ENCODE measurements around the gene LNX2.

The LNX2 gene

DNA sequence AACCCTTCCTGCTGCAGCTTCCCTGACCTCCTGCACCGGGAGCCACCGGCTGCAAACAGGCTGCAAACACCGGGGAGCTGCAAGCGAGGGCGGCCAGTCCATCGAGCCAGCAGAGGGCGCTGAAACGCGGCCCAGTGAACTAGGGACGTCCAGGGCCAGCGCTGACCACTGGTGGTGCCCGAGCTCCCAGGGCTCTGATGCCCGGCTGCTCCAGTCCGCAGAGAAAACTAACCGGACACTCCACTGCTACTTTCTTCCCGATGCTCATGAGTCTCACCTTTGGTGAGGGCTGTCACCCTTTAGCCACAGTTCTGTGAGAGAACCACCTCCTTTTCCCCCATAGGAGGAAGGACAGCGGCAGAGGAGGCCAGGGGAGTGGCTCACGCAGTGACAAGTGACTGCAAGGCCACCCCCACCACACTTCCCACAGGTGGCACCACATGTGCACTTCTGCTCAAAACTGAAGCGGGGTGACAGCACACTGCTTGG, 87.1 kb downstream of the LNX2 start:
- DNase-seq (ENCODE audit: extremely low read depth, low read depth) = no peak
- TF ChIP-seq, protein P1, sequence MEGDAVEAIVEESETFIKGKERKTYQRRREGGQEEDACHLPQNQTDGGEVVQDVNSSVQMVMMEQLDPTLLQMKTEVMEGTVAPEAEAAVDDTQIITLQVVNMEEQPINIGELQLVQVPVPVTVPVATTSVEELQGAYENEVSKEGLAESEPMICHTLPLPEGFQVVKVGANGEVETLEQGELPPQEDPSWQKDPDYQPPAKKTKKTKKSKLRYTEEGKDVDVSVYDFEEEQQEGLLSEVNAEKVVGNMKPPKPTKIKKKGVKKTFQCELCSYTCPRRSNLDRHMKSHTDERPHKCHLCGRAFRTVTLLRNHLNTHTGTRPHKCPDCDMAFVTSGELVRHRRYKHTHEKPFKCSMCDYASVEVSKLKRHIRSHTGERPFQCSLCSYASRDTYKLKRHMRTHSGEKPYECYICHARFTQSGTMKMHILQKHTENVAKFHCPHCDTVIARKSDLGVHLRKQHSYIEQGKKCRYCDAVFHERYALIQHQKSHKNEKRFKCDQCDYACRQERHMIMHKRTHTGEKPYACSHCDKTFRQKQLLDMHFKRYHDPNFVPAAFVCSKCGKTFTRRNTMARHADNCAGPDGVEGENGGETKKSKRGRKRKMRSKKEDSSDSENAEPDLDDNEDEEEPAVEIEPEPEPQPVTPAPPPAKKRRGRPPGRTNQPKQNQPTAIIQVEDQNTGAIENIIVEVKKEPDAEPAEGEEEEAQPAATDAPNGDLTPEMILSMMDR (IDR thresholded peaks at IDR 0.05; ENCODE audit: low read depth, low read length, missing control alignments) = peak; percentile 92
- H3K4me3 ChIP-seq (replicated peaks; ENCODE audit: low read depth, low read length) = no peak overlapping the region

DNA sequence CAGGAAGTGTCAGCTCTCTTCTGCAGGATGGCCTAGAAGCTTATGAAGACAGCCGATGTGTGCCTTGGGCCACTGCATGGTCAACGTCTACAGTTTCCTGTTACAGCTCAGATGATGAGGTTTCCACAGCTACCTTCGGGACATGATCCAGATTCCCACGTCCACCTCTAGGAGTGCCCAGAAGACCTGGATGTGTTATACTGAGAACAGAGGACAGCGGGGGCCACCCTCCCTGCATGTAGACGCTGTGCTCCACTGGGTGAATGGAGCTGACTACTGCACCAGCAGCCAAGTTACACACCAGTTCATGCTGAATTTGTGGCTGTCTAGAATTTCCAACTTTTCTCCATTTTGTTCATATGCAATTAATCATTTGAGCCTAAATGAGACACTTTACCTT, 91.4 kb downstream of the LNX2 start:
- H3K4me3 ChIP-seq (replicated peaks; ENCODE audit: low read depth, low read length) = no peak overlapping the region
- DNase-seq (ENCODE audit: extremely low read depth, low read depth) = no peak
- TF ChIP-seq, protein P1 (IDR thresholded peaks at IDR 0.05; ENCODE audit: low read depth, low read length, missing control alignments) = no peak

DNA sequence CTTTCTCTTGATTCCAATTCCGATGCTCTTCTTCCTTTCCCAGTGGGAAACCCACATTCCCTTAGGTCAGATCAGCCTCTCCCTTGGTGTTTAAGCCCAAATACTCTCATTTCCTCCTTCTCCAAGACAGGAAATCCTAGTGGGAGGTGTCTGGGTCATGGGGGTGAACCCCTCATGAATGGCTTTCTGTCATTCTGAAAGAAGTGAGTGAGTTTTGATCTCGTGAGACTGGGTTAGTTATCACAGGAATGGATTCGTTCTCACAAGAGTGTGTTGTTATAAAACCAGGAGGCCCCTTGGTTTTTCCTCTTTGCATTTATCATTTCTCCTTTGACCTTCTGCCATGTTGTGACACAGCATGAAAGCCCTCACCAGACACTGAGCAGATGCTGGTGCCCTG, 93.8 kb downstream of the LNX2 start:
- TF ChIP-seq, protein P1 (IDR thresholded peaks at IDR 0.05; ENCODE audit: low read depth, low read length, missing control alignments) = no peak

DNA sequence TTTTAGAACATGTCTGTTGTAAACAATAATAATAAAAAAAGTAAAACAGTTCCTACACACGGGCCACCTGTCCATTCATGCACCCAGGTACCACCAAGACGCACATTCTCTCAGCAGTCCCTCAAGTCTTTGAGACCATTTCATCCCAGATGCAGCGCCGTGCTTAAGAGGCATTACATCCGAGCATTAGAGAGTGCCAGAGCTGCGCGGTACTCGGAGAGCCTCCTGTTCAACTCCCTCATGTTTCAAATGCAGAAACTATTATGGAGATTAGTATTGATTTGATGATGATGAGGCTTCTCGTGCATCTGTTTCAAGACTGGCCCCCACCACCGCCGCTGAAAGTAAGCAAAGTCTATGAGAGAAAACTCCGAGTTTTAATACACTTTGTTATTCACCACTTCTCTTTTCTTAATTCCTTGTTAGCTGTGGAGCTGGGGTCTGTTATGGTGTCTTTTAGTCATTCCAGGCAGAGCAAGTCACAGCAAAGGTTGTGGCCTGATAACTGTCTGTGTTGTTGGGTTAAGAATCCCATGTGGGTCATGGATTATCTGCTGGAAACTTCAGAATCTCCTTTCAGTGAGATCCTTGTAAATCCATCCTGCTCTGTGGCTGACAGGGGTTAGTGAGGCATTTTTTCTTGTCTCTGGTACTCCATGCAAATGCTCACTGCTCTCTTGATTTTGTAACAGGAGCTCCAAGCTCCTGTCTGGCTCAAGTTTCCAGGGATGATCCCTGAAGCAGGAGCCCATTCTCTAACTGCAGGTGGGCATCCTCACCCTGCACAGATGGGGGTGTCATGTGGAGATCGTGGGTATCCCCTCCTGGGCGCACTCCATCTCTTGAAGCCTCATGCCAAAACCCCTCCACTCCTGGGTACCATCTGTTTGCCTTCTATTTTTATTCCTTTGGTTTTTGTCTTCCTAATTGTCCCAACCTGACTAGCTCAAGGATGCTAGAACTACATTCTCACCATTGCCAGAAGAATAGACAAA, 95.1 kb downstream of the LNX2 start:
- TF ChIP-seq, protein P1 (IDR thresholded peaks at IDR 0.05; ENCODE audit: low read depth, low read length, missing control alignments) = no peak
- DNase-seq (ENCODE audit: extremely low read depth, low read depth) = no peak
- H3K4me3 ChIP-seq (replicated peaks; ENCODE audit: low read depth, low read length) = no peak overlapping the region

More for the DNA sequence above, 93.8 kb downstream of the LNX2 start:
- no peak overlapping the region for H3K4me3 ChIP-seq (replicated peaks; ENCODE audit: low read depth, low read length)
- DNase-seq (ENCODE audit: extremely low read depth, low read depth) = no peak

DNA sequence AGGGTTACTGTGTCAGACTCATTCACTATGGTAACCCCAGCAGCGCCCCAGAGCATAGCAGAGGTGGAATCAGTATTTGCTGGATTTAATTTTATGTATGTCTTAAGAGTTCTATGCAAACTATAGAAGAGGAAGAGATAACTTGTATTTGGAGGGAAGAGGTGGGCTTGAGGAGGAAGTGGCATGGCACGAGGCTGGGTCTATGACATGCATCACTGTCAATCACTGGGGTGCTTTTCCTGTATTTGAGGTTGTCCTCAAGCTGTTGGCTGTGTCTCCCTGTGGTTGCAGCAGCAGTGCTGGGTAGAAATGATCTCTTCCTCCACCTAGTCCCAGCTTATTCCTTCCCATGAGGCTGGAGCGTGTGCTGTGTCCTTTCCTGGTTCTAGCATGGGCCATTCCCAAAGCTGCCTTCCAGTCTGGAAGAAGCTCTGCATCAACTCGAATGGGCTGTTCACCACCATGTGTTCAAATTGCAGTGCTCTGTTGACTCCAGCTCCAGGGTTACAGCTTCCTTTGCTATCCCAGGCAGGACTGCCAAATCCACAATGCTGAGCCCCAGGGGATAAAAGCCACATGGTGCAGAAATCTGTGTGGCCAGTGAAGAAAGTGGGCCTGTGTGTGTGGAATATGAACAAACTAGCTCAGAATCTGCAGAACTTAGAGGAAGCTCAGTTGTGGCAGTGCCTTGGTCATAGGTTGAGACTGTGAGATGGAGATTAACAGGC, 96.8 kb downstream of the LNX2 start:
- no peak for DNase-seq (ENCODE audit: extremely low read depth, low read depth)
- TF ChIP-seq, protein P1 (IDR thresholded peaks at IDR 0.05; ENCODE audit: low read depth, low read length, missing control alignments) = no peak
- no peak overlapping the region for H3K4me3 ChIP-seq (replicated peaks; ENCODE audit: low read depth, low read length)

DNA sequence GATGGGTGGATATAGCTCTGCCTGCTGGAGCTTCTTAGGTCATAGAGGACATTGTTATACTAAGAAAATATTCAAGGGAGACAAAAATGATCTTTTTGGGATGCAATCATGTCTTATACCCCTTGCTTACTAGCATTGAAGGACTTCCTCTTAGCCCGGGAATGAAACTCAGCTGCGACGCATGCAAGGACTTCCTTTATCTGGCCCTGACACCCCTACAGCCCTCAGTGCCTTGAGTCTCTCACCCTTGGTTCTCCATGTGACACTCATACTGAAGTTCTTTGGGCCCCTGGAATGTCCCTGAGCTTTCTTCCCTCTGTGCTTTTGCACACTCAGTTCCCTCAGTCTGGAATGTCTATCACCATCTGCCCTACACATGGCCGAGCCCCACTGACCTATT, 97.5 kb downstream of the LNX2 start:
- TF ChIP-seq, protein P1 (IDR thresholded peaks at IDR 0.05; ENCODE audit: low read depth, low read length, missing control alignments) = no peak
- no peak for DNase-seq (ENCODE audit: extremely low read depth, low read depth)
- no peak overlapping the region for H3K4me3 ChIP-seq (replicated peaks; ENCODE audit: low read depth, low read length)
